Endothelial cell of umbilical vein (primary cell): ENCODE measurements around the gene DHRS4. TPM values are rescaled to one million over a fixed set of nuclear protein-coding genes. Genes with fewer than 3 reads are reported as not detected.

Source experiments
- BruUV-seq: library from RNA; stranded (reverse); fragments of 400-500 nt; replicated peaks from 2 replicates; lab custom pipeline; 2021; lab: Mats Ljungman, UMichigan
- CTCF ChIA-PET: fragments of 300-600, 350-600 bp; sonication (Branson Sonifier 250); formaldehyde crosslinking; loops from one replicate; lab custom pipeline; 2021; ENCODE audit warnings: antibody characterized with exemption, inconsistent platforms; lab: Charles Lee
- POLR2A ChIA-PET: fragments of 300-600, 350-600 bp; sonication (Branson Sonifier 250); formaldehyde crosslinking; loops from one replicate; lab custom pipeline; 2021; ENCODE audit warnings: antibody characterized with exemption, inconsistent platforms; lab: Charles Lee
- DNase-seq: peaks from one replicate; pipeline ENCODE4 v3.0.0-alpha.2; 2011; ENCODE audit warnings: low read depth, low spot score
- FAIRE-seq: peaks from 2 replicates; lab custom pipeline; 2011; peaks lifted over from hg19 to GRCh38; lab: Jason Lieb, UNC
- H2AFZ ChIP-seq: 2 replicates; pipeline ENCODE4 v1.6.0; 2012; ENCODE audit warnings: low read depth, low read length, control low read depth, inconsistent platforms
- H3K27ac ChIP-seq: 2 replicates; pipeline ENCODE4 v1.5.1; 2011; ENCODE audit warnings: low read depth, mild to moderate bottlenecking, control low read depth, low read length, moderate library complexity; ENCODE audit not compliant: insufficient read depth
- H3K27me3 ChIP-seq, 2 experiments: 2 replicates each; pipeline versions ENCODE4 v1.6.0 to v1.6.1; 2011; ENCODE audit warnings: low read length in 2 of 2, mixed read lengths in 1 of 2; ENCODE audit not compliant: control insufficient read depth in 2 of 2, insufficient read depth in 2 of 2
- H3K36me3 ChIP-seq, 2 experiments: 2 replicates in 1 of 2; 3 replicates in 1 of 2; pipeline ENCODE4 v1.5.1; 2011; ENCODE audit warnings: low read length in 2 of 2, mild to moderate bottlenecking in 1 of 2, moderate library complexity in 1 of 2; ENCODE audit not compliant: control insufficient read depth in 2 of 2, insufficient read depth in 2 of 2; ENCODE audit errors: extremely low read depth in 1 of 2
- H3K4me1 ChIP-seq: 3 replicates; pipeline ENCODE4 v1.5.1; 2011; ENCODE audit warnings: mild to moderate bottlenecking, low read length; ENCODE audit not compliant: control insufficient read depth, insufficient read depth; ENCODE audit errors: extremely low read depth
- H3K4me2 ChIP-seq: 2 replicates; pipeline ENCODE4 v1.6.1; 2011; ENCODE audit warnings: low read length, control low read depth, mixed read lengths; ENCODE audit not compliant: insufficient read depth
- H3K4me3 ChIP-seq, 3 experiments: fragments of 200-600 bp in 1 of 3; sonication (generic), shearing (Covaris generic) in 1 of 3; replicated peaks in 1 of 3; 2 replicates each; pipeline ENCODE4 v1.5.1; 2011 to 2016; ENCODE audit warnings: control low read depth in 3 of 3, low read length in 3 of 3, mild to moderate bottlenecking in 2 of 3, inconsistent platforms in 1 of 3, low read depth in 1 of 3, moderate library complexity in 1 of 3; ENCODE audit not compliant: insufficient read depth in 1 of 3
- H3K79me2 ChIP-seq: 2 replicates; pipeline ENCODE4 v1.6.0; 2012; ENCODE audit warnings: low read length, inconsistent platforms; ENCODE audit not compliant: control insufficient read depth, insufficient read depth
- H3K9ac ChIP-seq: replicated peaks from 2 replicates; pipeline ENCODE3; 2011; ENCODE audit warnings: low read length, control low read depth; ENCODE audit not compliant: insufficient read depth; ENCODE audit errors: extremely low read depth
- H3K9me1 ChIP-seq: replicated peaks from 3 replicates; pipeline ENCODE4 v1.6.0; 2011; ENCODE audit warnings: mild to moderate bottlenecking, low read length; ENCODE audit not compliant: control insufficient read depth, insufficient read depth; ENCODE audit errors: extremely low read depth
- H3K9me3 ChIP-seq: replicated peaks from 2 replicates; pipeline ENCODE4 v1.5.1; 2012; ENCODE audit warnings: low read length, inconsistent platforms; ENCODE audit not compliant: control insufficient read depth, insufficient read depth
- H4K20me1 ChIP-seq: replicated peaks from 2 replicates; pipeline ENCODE3; 2011; ENCODE audit warnings: mild to moderate bottlenecking, low read length; ENCODE audit not compliant: control insufficient read depth, insufficient read depth; ENCODE audit errors: extremely low read depth
- EZH2 ChIP-seq: IDR thresholded peaks from 2 replicates; pipeline ENCODE4 v1.6.1; 2012; ENCODE audit warnings: borderline replicate concordance, low read depth, mild to moderate bottlenecking, moderate library complexity, low read length, inconsistent platforms; ENCODE audit not compliant: severe bottlenecking
- FOS ChIP-seq: IDR thresholded peaks from 2 replicates; pipeline ENCODE4 v1.6.1; 2011; ENCODE audit warnings: mild to moderate bottlenecking, low read length, moderate library complexity, borderline replicate concordance; ENCODE audit not compliant: insufficient read depth
- GATA2 ChIP-seq: IDR thresholded peaks from 2 replicates; pipeline ENCODE4 v1.7.0; 2011; ENCODE audit warnings: low read depth, mild to moderate bottlenecking, moderate library complexity, mixed read lengths, low read length; ENCODE audit not compliant: insufficient read length, insufficient read depth
- JUN ChIP-seq: IDR thresholded peaks from 2 replicates; pipeline ENCODE4 v1.6.1; 2011; ENCODE audit warnings: borderline replicate concordance, low read depth; ENCODE audit not compliant: insufficient read length, insufficient read depth
- MYC ChIP-seq: IDR thresholded peaks from one replicate; pipeline ENCODE4 v1.6.1; 2011; ENCODE audit warnings: mild to moderate bottlenecking, low read depth, low read length
- POLR2A ChIP-seq: IDR thresholded peaks from 2 replicates; pipeline ENCODE4 v1.6.1; 2012; ENCODE audit warnings: low read depth, mild to moderate bottlenecking, control low read depth, low read length
- POLR2AphosphoS5 ChIP-seq: IDR thresholded peaks from 2 replicates; pipeline ENCODE4 v1.6.1; 2012; ENCODE audit warnings: low read depth, mild to moderate bottlenecking, control low read depth, low read length, moderate library complexity; ENCODE audit not compliant: insufficient read depth
- dilution Hi-C: fragments of 300-500 bp; cut with MboI; formaldehyde crosslinking; loops from one replicate; pipeline ENCODE4 v1.15.0; 2019; ENCODE audit warnings: low sequenced_read_pairs; ENCODE audit not compliant: extremely low pct_ligation_motif_present
- intact Hi-C: fragments of 100-400 bp; cut with micrococcal nuclease; formaldehyde crosslinking; loops from one replicate; pipeline ENCODE4 v1.10.0; 2022
- polyA plus RNA-seq, 4 experiments: library from polyadenylated mRNA; depleted of rRNA in 3 of 4; stranded (reverse) in 3 of 4; unstranded in 1 of 4; fragments of >200 nt; gene quantifications; 2 replicates each; pipeline versions ENCODE4 v1.2.1 to v1.2.3, GENCODE V29; 2011 to 2012; ENCODE audit warnings: missing spikeins in 1 of 4
- total RNA-seq: library from RNA; stranded (reverse); gene quantifications from 2 replicates; pipeline ENCODE4 v1.2.3, GENCODE V29; 2021
- TF ChIP-seq, protein P1 (sequence below), 2 donors: IDR thresholded peaks; 1 replicate in 1 of 2; 2 replicates in 1 of 2; pipeline ENCODE4 v1.5.1; 2011; ENCODE audit warnings: low read length in 2 of 2, mild to moderate bottlenecking in 2 of 2, moderate library complexity in 2 of 2, control low read depth in 1 of 2, inconsistent platforms in 1 of 2, low read depth in 1 of 2; ENCODE audit not compliant: insufficient read depth in 1 of 2; ENCODE audit errors: extremely low read depth in 1 of 2
- TF ChIP-seq, protein P2 (sequence below): IDR thresholded peaks from 2 replicates; pipeline ENCODE4 v1.6.1; 2011; ENCODE audit not compliant: insufficient read depth, insufficient read length

DHRS4 gene
- total and polyA plus RNA-seq, 2 donors (not counting 3 experiments of a cell fraction or from before 2014, with no cell fraction given) = 19.2 to 32.0 TPM

DNA sequence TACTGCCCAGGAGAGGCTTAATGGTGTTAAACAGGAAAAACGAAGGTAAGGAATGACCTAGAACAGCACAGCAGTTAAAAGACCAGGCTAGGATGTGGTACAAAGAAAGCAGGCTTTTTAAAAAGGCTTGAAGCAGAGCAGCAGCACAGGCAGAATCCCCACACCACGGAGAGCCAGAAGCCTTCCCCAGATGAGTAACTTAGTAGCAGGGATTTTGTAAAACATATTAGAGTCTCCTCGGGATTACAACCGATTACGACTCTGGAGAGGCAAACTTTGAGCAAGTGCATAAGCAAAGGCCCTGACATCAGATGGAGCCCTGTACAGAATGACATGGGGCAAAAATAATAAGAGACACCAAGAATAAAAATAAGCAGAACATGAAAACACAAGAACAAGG is 37.1 kb upstream of the DHRS4 start:
- no peaks in the 10 kb centered on the region for H3K9me3 ChIP-seq
- no peak overlapping the region for H3K9ac ChIP-seq
- no peak overlapping the region for H3K4me2 ChIP-seq
- H3K4me3 ChIP-seq = no peak overlapping the region
- dilution Hi-C loops (no loop called here), intact Hi-C loops (no loop called here)
- ChIA-PET POLR2A (no interaction called here), CTCF (interaction anchor here (1.3 to 6.5 kb wide), 4 partner anchors 14 to 251 kb away, joined by 3 to 224 read pairs (median 6); no protein-coding TSS in a partner anchor)
- no peaks in the 10 kb centered on the region for H3K4me1 ChIP-seq
- H3K27ac ChIP-seq = no peak overlapping the region
- TF ChIP-seq JUN = no peak
- TF ChIP-seq, protein P1, sequence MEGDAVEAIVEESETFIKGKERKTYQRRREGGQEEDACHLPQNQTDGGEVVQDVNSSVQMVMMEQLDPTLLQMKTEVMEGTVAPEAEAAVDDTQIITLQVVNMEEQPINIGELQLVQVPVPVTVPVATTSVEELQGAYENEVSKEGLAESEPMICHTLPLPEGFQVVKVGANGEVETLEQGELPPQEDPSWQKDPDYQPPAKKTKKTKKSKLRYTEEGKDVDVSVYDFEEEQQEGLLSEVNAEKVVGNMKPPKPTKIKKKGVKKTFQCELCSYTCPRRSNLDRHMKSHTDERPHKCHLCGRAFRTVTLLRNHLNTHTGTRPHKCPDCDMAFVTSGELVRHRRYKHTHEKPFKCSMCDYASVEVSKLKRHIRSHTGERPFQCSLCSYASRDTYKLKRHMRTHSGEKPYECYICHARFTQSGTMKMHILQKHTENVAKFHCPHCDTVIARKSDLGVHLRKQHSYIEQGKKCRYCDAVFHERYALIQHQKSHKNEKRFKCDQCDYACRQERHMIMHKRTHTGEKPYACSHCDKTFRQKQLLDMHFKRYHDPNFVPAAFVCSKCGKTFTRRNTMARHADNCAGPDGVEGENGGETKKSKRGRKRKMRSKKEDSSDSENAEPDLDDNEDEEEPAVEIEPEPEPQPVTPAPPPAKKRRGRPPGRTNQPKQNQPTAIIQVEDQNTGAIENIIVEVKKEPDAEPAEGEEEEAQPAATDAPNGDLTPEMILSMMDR (IDR thresholded peaks at IDR 0.05; ENCODE audit: extremely low read depth in 1 of 2, insufficient read depth in 1 of 2, low read depth in 1 of 2, low read length in 2 of 2) = no peak
- TF ChIP-seq POLR2AphosphoS5 = no peak
- TF ChIP-seq GATA2 = no peak
- no peak for TF ChIP-seq EZH2
- no peak for TF ChIP-seq POLR2A
- TF ChIP-seq MYC = no peak
- no peak for TF ChIP-seq FOS
- TF ChIP-seq, protein P2, sequence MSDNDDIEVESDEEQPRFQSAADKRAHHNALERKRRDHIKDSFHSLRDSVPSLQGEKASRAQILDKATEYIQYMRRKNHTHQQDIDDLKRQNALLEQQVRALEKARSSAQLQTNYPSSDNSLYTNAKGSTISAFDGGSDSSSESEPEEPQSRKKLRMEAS = no peak
- peaks cover 9 to 13% of the 10 kb centered on the region in 2 experiments for H3K27me3 ChIP-seq
- no peaks in the 10 kb centered on the region for H3K9me1 ChIP-seq
- no peaks in the 10 kb centered on the region for H3K36me3 ChIP-seq
- no peaks in the 10 kb centered on the region for H4K20me1 ChIP-seq
- no peak overlapping the region for H2AFZ ChIP-seq
- no peak for DNase-seq
- BruUV-seq = no TSS peak
- no peaks in the 10 kb centered on the region for H3K79me2 ChIP-seq
- no peak for FAIRE-seq
